SK-N-MC (cell line): ENCODE measurements around the gene LILRB4.

ENCODE experiments used
- EZH2 ChIP-seq: fragments of 200-600 bp; sonication (generic); IDR thresholded peaks from one replicate; pipeline ENCODE4 v1.6.1; 2017; ENCODE audit warnings: antibody characterized with exemption
- POLR2AphosphoS5 ChIP-seq: IDR thresholded peaks from 2 replicates; pipeline ENCODE4 v1.6.1; 2012; ENCODE audit warnings: mild to moderate bottlenecking, low read depth, low read length, borderline replicate concordance

DNA sequence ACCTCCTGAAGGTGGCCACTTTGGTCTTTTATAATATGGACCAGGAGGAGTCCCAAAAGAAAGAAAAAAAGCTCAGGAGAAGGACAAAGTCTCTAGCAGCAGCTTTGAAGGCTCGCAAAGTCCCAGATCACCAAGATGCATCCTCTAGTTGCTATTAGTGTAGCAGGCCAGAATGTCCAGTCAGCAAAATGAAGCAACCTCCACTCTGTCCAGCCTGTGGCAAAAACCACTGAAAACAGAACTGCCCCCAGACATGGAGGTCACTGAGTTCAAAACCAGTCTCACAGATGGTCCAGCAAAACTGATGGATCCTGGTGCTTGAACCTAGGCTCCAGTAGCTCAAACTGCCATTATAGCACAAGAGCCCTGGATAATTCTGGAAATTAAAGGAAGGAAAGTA lies 10.4 kb downstream of the LILRB4 start:
- TF ChIP-seq POLR2AphosphoS5 (no peak), EZH2 (no peak)
